Liver (tissue), 3 donors: Measurements from ENCODE around the gene DGKH.

Experiments used
- RAD21 ChIP-seq, 2 donors: IDR thresholded peaks; 2 replicates each; pipeline ENCODE4 v1.6.1; 2016; ENCODE audit warnings: antibody characterized with exemption in 2 of 2, mild to moderate bottlenecking in 2 of 2
- RXRA ChIP-seq, 2 donors: IDR thresholded peaks; 2 replicates each; pipeline ENCODE4 v1.6.1; 2017 to 2018; ENCODE audit warnings: antibody characterized with exemption in 2 of 2, mild to moderate bottlenecking in 1 of 2
- TF ChIP-seq, protein P1 (sequence below): fragments of 150-350 bp; IDR thresholded peaks from 2 replicates; pipeline ENCODE4 v1.5.1; 2017; ENCODE audit warnings: improper control_type of control experiment, low read depth, low read length; ENCODE audit not compliant: missing input control
- TF ChIP-seq, protein P2 (sequence below): IDR thresholded peaks from 2 replicates; pipeline ENCODE4 v1.6.1; 2016; ENCODE audit warnings: antibody characterized with exemption
- donor health status: healthy.
- donor health status: healthy.

DNA sequence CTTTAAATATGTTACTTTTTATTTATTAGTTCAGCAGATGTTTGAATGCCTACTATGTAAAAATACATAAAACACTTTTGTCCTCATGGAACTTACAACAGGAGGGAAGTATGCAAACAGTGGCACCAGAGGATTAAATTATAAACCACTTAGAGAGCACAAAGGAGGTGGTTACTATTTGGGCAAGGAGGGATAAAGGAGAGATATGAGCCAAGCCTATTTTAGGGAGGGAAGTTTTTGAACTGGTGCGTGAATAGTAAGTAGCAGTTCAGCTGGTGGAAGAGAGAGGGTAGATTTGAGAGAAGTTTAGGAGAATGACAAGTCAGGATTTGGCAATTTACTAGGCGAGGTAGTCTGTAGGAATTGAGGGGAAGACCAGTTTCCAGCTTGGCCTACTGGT lies 232.1 kb downstream of the DGKH start:
- TF ChIP-seq, protein P1, sequence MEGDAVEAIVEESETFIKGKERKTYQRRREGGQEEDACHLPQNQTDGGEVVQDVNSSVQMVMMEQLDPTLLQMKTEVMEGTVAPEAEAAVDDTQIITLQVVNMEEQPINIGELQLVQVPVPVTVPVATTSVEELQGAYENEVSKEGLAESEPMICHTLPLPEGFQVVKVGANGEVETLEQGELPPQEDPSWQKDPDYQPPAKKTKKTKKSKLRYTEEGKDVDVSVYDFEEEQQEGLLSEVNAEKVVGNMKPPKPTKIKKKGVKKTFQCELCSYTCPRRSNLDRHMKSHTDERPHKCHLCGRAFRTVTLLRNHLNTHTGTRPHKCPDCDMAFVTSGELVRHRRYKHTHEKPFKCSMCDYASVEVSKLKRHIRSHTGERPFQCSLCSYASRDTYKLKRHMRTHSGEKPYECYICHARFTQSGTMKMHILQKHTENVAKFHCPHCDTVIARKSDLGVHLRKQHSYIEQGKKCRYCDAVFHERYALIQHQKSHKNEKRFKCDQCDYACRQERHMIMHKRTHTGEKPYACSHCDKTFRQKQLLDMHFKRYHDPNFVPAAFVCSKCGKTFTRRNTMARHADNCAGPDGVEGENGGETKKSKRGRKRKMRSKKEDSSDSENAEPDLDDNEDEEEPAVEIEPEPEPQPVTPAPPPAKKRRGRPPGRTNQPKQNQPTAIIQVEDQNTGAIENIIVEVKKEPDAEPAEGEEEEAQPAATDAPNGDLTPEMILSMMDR: no peak
- TF ChIP-seq RAD21 (IDR thresholded peaks at IDR 0.05): no peak
- TF ChIP-seq, protein P2, sequence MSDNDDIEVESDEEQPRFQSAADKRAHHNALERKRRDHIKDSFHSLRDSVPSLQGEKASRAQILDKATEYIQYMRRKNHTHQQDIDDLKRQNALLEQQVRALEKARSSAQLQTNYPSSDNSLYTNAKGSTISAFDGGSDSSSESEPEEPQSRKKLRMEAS: no peak
- no peak for TF ChIP-seq RXRA (IDR thresholded peaks at IDR 0.05)
